Mucosa of descending colon (tissue), 3 donors: ENCODE results near the gene SLC8A3. TPM values are rescaled to one million over a fixed set of nuclear protein-coding genes. Genes with fewer than 3 reads are reported as not detected.

Experiments
- ATAC-seq: fragments of 200-7000 bp; cut with Tn5 transposase; one replicate; pipeline ENCODE4 v1.9.1; 2020; ENCODE audit warnings: mild to moderate bottlenecking, moderate library complexity
- DNase-seq, 3 donors: peaks; one replicate each; pipeline ENCODE4 v3.0.0-alpha.2; 2020
- H3K36me3 ChIP-seq: fragments of 200-600 bp; one replicate; pipeline ENCODE4 v1.8.0; 2021; ENCODE audit warnings: low read depth, mild to moderate bottlenecking
- H3K4me1 ChIP-seq: fragments of 200-600 bp; one replicate; pipeline ENCODE4 v1.8.0; 2021; ENCODE audit warnings: low read depth, mild to moderate bottlenecking
- H3K4me3 ChIP-seq: fragments of 200-600 bp; one replicate; pipeline ENCODE4 v1.8.0; 2021; ENCODE audit warnings: mild to moderate bottlenecking
- H3K9me3 ChIP-seq: fragments of 200-600 bp; one replicate; pipeline ENCODE4 v1.8.0; 2021; ENCODE audit warnings: mild to moderate bottlenecking
- intact Hi-C, 2 donors: fragments of 100-400 bp; cut with DNase I in 1 of 2; cut with micrococcal nuclease in 1 of 2; formaldehyde crosslinking; loops; one replicate each; pipeline versions ENCODE4 v1.11.0 to v1.11.1; 2022; cut with DNase I, micrococcal nuclease
- total RNA-seq, 3 donors: library from RNA; stranded (reverse); fragmentation: NEBNext Ultra II Directional in 2 of 3; extraction: Animal tissue kit (Norgen Biotek cat#: 25700) in 2 of 3; gene quantifications; one replicate each; pipeline versions ENCODE4 v1.2.1 to v1.2.4, GENCODE V29; 2021 to 2023
- TF ChIP-seq, protein P1 (sequence below): fragments of 200-600 bp; IDR thresholded peaks from one replicate; pipeline ENCODE4 v1.8.0; 2022; ENCODE audit warnings: antibody characterized with exemption, mild to moderate bottlenecking
- donor health status: DM: no; HTN: no; CAD: no; lungs with moderate emphysema.
- donor health status: DM: no; HTN: no; CAD: no.
- donor health status: DM: no; HTN: yes; CAD: no.

The SLC8A3 gene
- total RNA-seq, 3 donors from 2014 or later = 0.41 to 1.2 (median 0.67) TPM

DNA sequence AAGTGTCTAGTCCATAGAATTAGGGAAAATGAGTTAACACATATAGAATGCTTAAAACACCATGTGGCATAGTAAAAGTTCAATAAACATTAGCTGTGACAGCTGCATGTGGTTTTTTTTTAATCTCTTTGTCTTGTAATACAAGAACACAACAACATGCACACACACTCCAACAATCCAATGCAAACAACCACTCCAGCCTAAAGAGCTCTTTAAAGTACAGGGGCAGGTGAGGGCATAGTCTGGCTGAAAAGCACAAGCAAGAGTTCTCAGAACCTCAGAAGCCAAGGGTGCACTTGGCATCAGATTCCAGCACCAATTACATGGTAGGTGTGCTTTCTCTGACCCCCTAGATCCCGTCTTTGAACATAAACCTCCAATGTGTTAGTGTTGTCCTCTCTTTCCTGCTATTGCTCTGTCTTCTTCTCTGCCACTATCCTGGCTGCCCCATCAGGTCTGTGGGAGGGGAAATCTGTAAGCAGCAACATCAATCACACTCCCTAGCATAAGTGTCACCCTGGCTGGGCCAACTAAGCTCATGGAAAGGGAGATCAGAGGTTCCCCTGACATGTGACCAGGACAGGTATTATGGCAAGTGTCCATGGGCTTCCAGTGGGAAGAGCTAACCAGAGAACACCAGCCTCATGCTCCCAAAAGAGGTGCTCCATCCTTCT, 91.0 kb downstream of the SLC8A3 start:
- TF ChIP-seq, protein P1, sequence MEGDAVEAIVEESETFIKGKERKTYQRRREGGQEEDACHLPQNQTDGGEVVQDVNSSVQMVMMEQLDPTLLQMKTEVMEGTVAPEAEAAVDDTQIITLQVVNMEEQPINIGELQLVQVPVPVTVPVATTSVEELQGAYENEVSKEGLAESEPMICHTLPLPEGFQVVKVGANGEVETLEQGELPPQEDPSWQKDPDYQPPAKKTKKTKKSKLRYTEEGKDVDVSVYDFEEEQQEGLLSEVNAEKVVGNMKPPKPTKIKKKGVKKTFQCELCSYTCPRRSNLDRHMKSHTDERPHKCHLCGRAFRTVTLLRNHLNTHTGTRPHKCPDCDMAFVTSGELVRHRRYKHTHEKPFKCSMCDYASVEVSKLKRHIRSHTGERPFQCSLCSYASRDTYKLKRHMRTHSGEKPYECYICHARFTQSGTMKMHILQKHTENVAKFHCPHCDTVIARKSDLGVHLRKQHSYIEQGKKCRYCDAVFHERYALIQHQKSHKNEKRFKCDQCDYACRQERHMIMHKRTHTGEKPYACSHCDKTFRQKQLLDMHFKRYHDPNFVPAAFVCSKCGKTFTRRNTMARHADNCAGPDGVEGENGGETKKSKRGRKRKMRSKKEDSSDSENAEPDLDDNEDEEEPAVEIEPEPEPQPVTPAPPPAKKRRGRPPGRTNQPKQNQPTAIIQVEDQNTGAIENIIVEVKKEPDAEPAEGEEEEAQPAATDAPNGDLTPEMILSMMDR = no peak
- DNase-seq (no peak), ATAC-seq (no peak)
- no peaks in the 10 kb centered on the region for H3K9me3 ChIP-seq
- no peak overlapping the region for H3K4me3 ChIP-seq
- H3K4me1 ChIP-seq = no peaks in the 10 kb centered on the region
- intact Hi-C loops = no loop called here
- H3K36me3 ChIP-seq = no peaks in the 10 kb centered on the region

DNA sequence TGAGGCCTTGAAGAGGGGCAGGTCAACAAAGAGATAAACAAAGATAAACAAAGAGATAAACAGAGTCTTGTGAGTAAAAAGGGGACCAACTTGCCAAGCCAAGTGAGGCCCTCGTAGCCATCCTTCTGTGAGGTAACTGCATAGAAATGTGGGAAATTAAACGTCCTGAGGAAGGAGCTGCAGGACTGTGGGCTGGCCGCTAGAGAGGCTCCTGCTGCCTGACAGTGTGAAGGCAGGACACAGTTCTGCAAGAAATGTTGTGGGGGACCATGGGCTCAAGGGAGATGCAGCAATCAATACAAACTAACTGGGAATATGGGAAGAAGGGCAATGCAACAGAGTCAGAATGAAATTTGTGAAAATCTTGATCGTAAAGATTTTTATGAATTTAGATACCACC, 91.9 kb downstream of the SLC8A3 start:
- DNase-seq (no peak), ATAC-seq (no peak)

DNA sequence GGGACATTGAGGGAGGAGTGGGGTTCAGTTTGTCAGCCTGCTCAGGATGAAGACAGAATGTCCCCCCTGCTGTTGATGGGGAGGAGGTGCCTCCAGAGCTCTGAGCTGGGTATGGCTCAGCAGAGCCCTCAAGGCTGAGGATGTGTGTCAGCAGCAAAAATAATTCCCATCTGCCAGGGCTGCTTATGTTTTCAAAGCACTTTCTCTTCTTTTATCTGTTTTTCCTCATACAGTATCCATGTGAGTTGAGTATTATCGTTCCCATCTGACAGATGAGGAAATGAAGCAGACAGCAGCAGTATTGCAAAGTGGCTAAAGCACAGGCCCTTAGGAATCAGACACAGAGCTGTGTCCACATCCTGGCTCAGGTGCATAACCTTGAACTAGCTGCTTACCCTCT, 94.1 kb downstream of the SLC8A3 start:
- TF ChIP-seq, protein P1 = no peak
- no peaks in the 10 kb centered on the region for H3K36me3 ChIP-seq
- H3K4me3 ChIP-seq = no peak overlapping the region
- no peak for ATAC-seq
- intact Hi-C loops = no loop called here
- no peaks in the 10 kb centered on the region for H3K9me3 ChIP-seq
- no peak for DNase-seq
- H3K4me1 ChIP-seq = no peaks in the 10 kb centered on the region

More for the DNA sequence above, 91.9 kb downstream of the SLC8A3 start:
- intact Hi-C loops = no loop called here
- Histone ChIP-seq H3K4me3 (no peak overlapping the region), H3K9me3 (no peaks in the 10 kb centered on the region), H3K4me1 (no peaks in the 10 kb centered on the region), H3K36me3 (no peaks in the 10 kb centered on the region)
- TF ChIP-seq, protein P1 = no peak

DNA sequence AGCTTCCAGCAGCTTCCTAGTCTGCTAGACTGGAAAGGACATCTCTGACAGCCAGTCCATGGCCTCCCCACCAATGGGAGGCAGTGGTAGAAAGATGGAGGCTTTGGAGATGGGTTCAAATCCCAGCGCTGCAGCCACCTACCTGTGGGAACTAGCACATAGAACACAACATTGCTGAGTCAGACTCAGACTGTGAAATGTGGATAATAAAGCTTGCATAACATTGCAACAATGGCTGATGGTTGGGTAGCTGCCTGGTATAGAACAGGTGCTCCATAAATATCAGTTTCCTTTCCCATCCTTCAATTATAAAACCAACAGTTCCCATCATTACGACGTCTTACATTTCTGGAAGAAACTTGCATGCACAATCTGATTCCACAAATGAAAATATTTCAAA, 94.6 kb downstream of the SLC8A3 start:
- ATAC-seq = no peak
- TF ChIP-seq, protein P1 = no peak
- no peaks in the 10 kb centered on the region for H3K4me1 ChIP-seq
- no peak for DNase-seq
- no peaks in the 10 kb centered on the region for H3K9me3 ChIP-seq
- no peaks in the 10 kb centered on the region for H3K36me3 ChIP-seq
- intact Hi-C loops = no loop called here
- no peak overlapping the region for H3K4me3 ChIP-seq

DNA sequence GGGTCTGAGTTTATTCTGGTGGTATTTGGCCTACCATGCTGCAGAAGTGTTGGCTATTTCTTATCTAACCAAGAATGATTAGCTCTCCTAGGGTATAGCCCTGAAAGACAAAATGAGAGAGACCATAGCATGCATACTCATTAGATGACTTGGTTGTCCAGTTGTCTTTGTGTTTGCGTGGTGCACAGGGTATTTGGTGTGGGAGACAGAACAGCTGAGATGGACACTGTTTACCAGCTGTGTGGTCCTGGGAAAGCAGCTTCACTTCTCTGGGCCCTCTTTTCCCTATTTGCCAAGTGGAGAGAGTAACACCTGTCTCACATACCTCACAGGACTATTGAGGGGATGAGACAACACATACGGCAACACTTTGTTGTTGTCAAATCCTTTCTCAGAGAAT, 95.6 kb downstream of the SLC8A3 start:
- Histone ChIP-seq H3K36me3 (no peaks in the 10 kb centered on the region), H3K4me3 (no peak overlapping the region), H3K9me3 (no peaks in the 10 kb centered on the region), H3K4me1 (no peaks in the 10 kb centered on the region)
- ATAC-seq (no peak), DNase-seq (no peak)
- intact Hi-C loops = no loop called here
- TF ChIP-seq, protein P1 = no peak

DNA sequence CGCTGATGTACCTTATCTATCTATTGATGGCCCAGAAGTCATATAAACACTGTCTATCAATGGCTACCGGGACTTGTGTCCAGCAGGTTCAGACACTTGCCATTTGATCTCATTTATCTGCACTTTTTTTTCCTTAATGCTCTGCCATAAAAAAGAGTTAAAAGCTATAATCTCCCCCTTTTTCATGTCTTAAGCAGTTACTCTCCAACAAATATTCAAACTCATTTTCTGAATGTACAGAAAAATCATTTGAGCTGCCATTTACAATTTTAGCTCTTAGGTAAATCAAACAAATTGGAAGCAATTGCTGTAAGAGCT, 101.4 kb downstream of the SLC8A3 start:
- no peak for DNase-seq
- Histone ChIP-seq H3K9me3 (no peaks in the 10 kb centered on the region), H3K4me3 (no peak overlapping the region), H3K36me3 (no peaks in the 10 kb centered on the region), H3K4me1 (no peaks in the 10 kb centered on the region)
- intact Hi-C loops = no loop called here
- ATAC-seq = no peak
- TF ChIP-seq, protein P1 = no peak
